Ishikawa (cell line): ENCODE data around the gene CACNA1H.

Experiments
- CREB1 ChIP-seq: IDR thresholded peaks from 2 replicates; pipeline ENCODE4 v1.6.1; 2012; ENCODE audit warnings: low read depth
- EGR1 ChIP-seq: IDR thresholded peaks from 2 replicates; pipeline ENCODE4 v1.6.1; 2012
- RAD21 ChIP-seq: IDR thresholded peaks from 2 replicates; pipeline ENCODE4 v1.6.1; 2012; ENCODE audit warnings: low read depth
- TCF12 ChIP-seq: IDR thresholded peaks from 2 replicates; pipeline ENCODE4 v1.6.1; 2012; ENCODE audit warnings: low read depth
- YY1 ChIP-seq: IDR thresholded peaks from 2 replicates; pipeline ENCODE4 v1.6.1; 2012; ENCODE audit warnings: low read depth
- TF ChIP-seq, protein P1 (sequence below): IDR thresholded peaks from 2 replicates; pipeline ENCODE4 v1.6.1; 2012; ENCODE audit warnings: low read depth, mild to moderate bottlenecking
- TF ChIP-seq, protein P2 (sequence below): IDR thresholded peaks from 2 replicates; pipeline ENCODE4 v1.6.1; 2012

DNA sequence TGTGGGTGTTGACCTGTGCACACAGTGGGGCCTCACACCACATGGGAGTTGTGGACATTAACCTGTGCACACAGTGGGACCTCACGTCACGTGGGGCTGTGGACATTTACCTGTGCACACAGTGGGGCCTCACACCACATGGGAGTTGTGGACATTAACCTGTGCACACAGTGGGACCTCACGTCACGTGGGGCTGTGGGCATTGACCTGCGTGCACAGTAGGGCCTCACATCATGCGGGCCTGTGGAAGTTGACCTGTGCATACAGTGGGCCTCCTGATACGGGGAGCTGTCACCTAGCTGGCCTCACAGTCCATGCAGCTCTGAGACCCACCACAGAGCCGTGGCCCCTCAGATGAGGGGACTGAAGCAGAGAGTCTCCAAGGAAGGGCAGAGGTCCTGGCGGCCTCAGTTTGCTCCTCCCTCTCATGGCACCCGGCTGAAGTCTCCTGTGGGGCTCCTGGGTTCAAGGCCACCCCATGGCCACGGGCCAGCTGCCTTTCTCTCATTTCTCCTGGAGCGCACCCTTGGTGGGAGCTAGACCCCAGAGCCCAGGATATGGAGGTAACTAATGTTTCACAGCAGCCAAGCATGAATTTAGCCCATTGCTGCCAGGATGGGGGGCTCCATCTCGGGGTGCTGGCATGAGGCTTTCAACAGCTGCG is 21.0 kb downstream of the CACNA1H start:
- TF ChIP-seq TCF12: no peak
- no peak for TF ChIP-seq EGR1
- TF ChIP-seq YY1: no peak
- no peak for TF ChIP-seq RAD21
- no peak for TF ChIP-seq CREB1
- TF ChIP-seq, protein P1, sequence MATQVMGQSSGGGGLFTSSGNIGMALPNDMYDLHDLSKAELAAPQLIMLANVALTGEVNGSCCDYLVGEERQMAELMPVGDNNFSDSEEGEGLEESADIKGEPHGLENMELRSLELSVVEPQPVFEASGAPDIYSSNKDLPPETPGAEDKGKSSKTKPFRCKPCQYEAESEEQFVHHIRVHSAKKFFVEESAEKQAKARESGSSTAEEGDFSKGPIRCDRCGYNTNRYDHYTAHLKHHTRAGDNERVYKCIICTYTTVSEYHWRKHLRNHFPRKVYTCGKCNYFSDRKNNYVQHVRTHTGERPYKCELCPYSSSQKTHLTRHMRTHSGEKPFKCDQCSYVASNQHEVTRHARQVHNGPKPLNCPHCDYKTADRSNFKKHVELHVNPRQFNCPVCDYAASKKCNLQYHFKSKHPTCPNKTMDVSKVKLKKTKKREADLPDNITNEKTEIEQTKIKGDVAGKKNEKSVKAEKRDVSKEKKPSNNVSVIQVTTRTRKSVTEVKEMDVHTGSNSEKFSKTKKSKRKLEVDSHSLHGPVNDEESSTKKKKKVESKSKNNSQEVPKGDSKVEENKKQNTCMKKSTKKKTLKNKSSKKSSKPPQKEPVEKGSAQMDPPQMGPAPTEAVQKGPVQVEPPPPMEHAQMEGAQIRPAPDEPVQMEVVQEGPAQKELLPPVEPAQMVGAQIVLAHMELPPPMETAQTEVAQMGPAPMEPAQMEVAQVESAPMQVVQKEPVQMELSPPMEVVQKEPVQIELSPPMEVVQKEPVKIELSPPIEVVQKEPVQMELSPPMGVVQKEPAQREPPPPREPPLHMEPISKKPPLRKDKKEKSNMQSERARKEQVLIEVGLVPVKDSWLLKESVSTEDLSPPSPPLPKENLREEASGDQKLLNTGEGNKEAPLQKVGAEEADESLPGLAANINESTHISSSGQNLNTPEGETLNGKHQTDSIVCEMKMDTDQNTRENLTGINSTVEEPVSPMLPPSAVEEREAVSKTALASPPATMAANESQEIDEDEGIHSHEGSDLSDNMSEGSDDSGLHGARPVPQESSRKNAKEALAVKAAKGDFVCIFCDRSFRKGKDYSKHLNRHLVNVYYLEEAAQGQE: no peak
- TF ChIP-seq, protein P2, sequence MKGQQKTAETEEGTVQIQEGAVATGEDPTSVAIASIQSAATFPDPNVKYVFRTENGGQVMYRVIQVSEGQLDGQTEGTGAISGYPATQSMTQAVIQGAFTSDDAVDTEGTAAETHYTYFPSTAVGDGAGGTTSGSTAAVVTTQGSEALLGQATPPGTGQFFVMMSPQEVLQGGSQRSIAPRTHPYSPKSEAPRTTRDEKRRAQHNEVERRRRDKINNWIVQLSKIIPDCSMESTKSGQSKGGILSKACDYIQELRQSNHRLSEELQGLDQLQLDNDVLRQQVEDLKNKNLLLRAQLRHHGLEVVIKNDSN: peak; percentile 41
